ENCODE results near the gene PDHB. TPM values are rescaled to one million over a fixed set of nuclear protein-coding genes. Genes with fewer than 3 reads are reported as not detected.

Gene PDHB
- total and polyA plus RNA-seq, 2 of the 13 experiments (the other 11 are each of a cell fraction or from before 2014, with no cell fraction given), result 108 to 153 TPM

DNA sequence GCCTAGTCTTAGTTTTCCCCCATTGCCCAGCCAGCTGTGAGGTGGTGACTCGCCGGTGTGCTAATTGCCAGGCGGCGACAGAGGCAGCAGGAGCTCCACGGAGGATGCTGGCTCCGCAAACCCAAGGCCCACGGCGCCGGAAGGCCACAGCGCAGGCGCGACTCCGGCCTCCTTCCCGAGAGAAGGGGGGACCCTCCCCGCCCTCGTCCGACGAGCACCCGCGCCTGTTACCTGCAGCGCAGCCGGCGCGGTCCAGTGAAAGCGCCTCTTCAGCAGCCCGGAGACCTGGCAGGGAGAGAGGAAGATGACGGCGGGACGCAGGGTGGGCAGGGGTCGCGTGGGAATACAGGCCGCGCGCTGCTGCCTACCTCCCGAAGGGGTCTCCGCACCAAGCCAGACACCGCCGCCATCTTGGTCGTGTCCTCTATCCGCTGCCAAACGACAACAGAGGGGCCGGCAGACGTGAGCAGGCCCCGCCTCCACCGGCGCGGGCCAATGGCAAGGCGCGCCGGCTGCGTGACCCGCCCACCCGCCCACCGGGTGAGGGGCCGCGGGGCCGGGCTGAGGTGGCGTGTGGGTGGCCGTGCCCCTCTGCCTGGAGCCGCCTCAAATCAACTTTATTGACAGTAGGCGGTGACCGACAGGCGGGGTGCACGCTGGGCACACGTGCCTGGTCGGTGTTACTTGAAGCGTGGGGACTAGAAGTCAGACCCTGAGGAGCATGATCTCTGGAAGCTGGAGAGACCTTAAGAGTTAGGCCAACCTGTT is at the start of gene PDHB (continued):
- TF ChIP-seq ZNF577 (CRISPR knock-in tag; IDR thresholded peaks at IDR 0.05; ENCODE audit: borderline replicate concordance, low read depth) (no peak), ZSCAN30 (CRISPR knock-in tag; IDR thresholded peaks at IDR 0.05) (0 out of 2 replicates have a peak, but pooled peaks have one; percentile 42), ZNF652 (CRISPR knock-in tag; IDR thresholded peaks at IDR 0.05; ENCODE audit: borderline replicate concordance, low read depth) (no peak), ZNF773 (CRISPR knock-in tag; IDR thresholded peaks at IDR 0.05; ENCODE audit: borderline replicate concordance) (peak; percentile 21; the same call in 1 of the 2 replicates), ZNF749 (CRISPR knock-in tag; IDR thresholded peaks at IDR 0.05; ENCODE audit: borderline replicate concordance) (peak; percentile 97), TEAD2 (CRISPR knock-in tag; IDR thresholded peaks at IDR 0.05) (no peak), SRY (CRISPR knock-in tag; IDR thresholded peaks at IDR 0.05) (peak; percentile 97; the same call in 1 of the 2 replicates), ZNF614 (CRISPR knock-in tag; IDR thresholded peaks at IDR 0.05; ENCODE audit: borderline replicate concordance) (peak; percentile 80; the same call in 1 of the 2 replicates), MIXL1 (CRISPR knock-in tag; IDR thresholded peaks at IDR 0.05) (peak; percentile 90), STAT5B (CRISPR knock-in tag; IDR thresholded peaks at IDR 0.05) (peak; percentile 53), TMF1 (CRISPR knock-in tag; IDR thresholded peaks at IDR 0.05; ENCODE audit: low read depth) (peak; percentile 97), RFX5 (IDR thresholded peaks at IDR 0.05; ENCODE audit: low read depth, low read length) (no peak), KDM4B (CRISPR knock-in tag; IDR thresholded peaks at IDR 0.05) (peak; percentile 47; the same call in 1 of the 2 replicates)
- TF ChIP-seq, protein P1, sequence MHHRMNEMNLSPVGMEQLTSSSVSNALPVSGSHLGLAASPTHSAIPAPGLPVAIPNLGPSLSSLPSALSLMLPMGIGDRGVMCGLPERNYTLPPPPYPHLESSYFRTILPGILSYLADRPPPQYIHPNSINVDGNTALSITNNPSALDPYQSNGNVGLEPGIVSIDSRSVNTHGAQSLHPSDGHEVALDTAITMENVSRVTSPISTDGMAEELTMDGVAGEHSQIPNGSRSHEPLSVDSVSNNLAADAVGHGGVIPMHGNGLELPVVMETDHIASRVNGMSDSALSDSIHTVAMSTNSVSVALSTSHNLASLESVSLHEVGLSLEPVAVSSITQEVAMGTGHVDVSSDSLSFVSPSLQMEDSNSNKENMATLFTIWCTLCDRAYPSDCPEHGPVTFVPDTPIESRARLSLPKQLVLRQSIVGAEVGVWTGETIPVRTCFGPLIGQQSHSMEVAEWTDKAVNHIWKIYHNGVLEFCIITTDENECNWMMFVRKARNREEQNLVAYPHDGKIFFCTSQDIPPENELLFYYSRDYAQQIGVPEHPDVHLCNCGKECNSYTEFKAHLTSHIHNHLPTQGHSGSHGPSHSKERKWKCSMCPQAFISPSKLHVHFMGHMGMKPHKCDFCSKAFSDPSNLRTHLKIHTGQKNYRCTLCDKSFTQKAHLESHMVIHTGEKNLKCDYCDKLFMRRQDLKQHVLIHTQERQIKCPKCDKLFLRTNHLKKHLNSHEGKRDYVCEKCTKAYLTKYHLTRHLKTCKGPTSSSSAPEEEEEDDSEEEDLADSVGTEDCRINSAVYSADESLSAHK (CRISPR knock-in tag; IDR thresholded peaks at IDR 0.05; ENCODE audit: borderline replicate concordance), result peak; percentile 54; the same call in 1 of the 2 replicates
- TF ChIP-seq, protein P2, sequence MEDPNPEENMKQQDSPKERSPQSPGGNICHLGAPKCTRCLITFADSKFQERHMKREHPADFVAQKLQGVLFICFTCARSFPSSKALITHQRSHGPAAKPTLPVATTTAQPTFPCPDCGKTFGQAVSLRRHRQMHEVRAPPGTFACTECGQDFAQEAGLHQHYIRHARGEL (CRISPR knock-in tag; IDR thresholded peaks at IDR 0.05), result 0 out of 2 replicates have a peak, but pooled peaks have one; percentile 22
- TF ChIP-seq, protein P3, sequence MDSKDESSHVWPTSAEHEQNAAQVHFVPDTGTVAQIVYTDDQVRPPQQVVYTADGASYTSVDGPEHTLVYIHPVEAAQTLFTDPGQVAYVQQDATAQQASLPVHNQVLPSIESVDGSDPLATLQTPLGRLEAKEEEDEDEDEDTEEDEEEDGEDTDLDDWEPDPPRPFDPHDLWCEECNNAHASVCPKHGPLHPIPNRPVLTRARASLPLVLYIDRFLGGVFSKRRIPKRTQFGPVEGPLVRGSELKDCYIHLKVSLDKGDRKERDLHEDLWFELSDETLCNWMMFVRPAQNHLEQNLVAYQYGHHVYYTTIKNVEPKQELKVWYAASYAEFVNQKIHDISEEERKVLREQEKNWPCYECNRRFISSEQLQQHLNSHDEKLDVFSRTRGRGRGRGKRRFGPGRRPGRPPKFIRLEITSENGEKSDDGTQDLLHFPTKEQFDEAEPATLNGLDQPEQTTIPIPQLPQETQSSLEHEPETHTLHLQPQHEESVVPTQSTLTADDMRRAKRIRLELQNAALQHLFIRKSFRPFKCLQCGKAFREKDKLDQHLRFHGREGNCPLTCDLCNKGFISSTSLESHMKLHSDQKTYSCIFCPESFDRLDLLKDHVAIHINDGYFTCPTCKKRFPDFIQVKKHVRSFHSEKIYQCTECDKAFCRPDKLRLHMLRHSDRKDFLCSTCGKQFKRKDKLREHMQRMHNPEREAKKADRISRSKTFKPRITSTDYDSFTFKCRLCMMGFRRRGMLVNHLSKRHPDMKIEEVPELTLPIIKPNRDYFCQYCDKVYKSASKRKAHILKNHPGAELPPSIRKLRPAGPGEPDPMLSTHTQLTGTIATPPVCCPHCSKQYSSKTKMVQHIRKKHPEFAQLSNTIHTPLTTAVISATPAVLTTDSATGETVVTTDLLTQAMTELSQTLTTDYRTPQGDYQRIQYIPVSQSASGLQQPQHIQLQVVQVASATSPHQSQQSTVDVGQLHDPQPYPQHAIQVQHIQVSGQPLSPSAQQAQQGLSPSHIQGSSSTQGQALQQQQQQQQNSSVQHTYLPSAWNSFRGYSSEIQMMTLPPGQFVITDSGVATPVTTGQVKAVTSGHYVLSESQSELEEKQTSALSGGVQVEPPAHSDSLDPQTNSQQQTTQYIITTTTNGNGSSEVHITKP (CRISPR knock-in tag; IDR thresholded peaks at IDR 0.05; ENCODE audit: low read depth), result peak; percentile 49; the same call in 1 of the 2 replicates

Measured in HepG2 (cell line).